Measurements from ENCODE around the gene C13orf46.

Gene C13orf46

DNA sequence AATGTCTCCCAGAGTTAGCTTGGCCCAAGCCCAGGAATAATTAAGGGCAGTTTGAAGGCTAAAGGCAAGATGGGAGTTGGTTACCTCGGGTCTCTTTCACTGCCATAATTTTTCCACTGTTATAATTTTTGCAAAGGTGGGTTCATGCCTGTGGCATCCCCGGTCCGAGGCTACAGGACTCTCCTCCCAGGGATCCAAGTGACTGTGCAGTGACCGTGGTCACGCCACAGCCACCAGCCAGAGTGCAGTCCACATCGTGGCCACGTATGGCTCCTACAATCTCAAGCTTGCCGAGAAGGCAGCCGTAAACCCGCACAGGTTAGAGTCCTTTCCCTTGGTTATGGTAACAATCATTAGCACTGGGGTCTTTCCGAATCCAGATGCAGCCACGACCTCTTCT lies 36.8 kb downstream of the C13orf46 start:
- DNase-seq, result no peak

DNA sequence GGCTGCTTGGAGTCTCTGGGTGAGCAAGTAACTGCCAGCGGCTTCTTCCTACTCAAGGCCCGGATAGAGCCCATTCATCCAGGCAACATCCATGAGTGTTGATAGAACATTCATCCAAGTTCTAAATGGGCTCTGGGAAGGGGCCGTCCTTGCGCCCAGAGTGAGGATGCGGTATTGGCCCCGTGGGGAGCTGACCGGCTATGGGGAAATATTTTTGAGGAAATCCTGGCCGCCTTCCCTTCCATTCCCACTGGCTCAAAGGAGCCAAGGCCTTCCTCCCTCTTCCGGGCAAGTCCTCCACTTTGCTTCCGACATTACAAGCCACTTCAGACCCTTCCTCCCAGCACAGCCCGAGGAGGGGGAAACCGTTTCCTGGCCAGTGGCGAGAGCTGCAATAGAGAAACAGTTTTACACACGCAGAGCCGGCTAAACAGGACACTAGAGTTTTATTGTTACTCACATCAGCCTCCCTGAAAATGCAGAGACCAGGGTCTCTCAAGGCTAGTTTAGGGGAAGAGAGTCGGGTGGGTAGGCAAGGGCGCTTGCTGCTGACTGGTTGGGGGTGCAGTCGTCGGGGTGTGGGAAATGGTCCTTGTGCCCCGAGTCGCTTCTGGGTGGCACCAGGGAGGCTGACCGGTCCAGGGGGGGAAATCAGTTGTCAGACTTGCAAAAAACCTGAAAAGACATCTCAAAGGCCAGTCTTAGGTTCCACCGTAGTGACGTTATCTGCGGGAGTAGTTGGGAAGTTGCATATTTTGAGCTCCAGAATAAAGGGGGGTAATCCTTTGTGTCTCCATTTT lies 37.5 kb downstream of the C13orf46 start:
- DNase-seq, result no peak

DNA sequence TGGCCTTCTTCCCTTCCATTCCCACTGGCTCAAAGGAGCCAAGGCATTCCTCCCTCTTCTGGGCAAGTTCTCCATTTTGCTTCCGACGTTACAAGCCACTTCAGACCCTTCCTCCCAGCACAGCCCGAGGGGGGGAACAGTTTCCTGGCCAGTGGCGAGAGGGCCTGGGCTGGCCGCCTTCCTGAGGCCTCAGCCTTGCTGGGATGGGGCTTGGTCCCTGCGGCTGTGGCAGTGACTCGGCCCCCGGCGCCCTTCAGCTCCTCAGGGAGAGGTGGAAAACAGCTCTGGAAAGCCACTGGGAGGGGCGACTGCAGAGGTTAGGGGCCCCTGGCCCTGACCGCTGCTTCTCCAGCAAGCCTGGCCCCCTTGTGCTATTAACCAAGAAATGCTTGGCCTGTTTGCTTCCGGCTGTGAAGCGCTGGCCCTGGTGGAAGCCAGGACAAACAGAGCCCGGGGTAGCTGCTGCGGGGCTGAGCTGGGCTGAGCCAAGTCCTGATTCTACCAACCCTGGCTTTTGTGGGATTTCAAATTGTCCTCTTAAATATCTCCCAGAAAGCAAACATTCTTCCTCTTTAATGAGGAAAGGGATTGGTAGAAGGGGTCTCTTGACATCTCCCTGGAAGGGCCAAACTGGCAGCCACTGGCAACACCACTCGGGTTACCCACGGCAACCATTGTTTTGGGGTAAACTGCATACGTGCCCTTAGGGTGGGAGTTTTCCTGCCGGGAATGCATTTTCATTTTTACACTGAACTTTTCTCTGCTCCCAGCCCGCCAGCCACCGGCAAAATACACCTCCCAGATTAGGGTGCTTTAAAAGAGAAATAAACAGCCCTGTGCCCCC lies 38.7 kb downstream of the C13orf46 start:
- DNase-seq, result no peak

DNA sequence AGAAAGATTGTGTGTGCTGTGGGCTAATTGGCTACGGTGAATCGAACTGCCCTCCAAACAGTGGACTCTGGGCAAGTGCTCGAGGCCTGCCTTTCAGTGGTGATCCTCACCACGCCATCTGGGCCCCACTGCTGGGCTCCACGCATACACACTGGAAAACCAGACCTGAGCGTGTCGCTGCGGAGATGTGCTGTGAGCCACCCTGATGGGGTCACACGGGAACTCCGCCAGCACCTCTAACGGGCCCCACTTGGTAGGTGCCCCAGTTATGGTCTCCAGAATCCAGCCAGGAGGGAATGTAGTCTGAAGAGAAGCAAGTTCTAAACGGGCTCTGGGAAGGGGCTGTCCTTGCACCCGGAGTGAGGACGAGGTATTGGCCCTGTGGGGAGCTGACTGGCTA lies 39.3 kb downstream of the C13orf46 start:
- no peak for DNase-seq

DNA sequence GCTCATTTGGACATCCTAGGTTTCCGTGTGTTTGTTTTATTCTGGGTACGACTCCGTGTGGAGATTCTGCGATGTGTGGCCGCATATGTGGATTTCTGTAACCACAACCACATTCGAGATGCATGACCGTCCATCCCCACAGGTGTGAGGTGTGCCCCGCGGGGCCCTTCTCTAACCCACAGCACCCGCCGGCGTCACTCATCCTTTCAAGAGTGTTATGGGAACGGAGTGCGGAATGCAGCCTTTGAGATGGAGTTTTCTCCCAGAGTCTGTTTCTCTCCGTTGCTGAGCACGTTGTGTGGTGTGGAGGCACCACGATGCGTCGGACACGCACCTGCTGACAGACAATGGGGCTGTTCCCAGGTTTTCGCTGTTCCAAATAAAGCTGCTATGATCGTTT lies 40.0 kb downstream of the C13orf46 start:
- DNase-seq, result no peak

DNA sequence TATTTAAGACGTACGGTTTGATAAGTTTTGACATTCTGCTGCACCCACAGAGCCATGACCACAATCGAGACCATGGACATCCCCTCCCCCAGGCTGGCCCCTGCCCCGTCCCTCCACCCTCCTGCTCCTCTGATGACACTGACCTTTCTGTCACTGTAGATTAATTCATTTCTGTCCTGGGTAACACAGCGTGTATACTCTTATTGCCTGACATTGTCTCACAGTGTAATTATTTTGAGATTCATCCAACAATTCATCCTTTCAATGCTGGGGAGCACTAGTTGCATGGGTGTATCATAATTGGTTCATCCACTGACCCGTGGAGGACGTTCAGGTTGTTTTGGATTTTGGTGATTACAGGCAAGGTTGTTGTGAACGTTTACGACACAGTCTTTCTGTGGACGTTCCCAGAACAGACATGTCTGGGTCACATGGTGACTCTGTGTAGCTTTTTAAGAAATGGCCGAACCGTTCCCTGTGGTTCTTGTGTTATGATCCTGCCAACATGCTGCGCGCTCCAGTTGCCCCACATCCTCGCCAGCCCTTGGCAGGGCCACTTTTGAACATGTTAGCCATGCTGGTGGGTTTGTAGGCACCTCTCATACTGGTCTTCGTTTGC lies 41.9 kb downstream of the C13orf46 start:
- no peak for DNase-seq

DNA sequence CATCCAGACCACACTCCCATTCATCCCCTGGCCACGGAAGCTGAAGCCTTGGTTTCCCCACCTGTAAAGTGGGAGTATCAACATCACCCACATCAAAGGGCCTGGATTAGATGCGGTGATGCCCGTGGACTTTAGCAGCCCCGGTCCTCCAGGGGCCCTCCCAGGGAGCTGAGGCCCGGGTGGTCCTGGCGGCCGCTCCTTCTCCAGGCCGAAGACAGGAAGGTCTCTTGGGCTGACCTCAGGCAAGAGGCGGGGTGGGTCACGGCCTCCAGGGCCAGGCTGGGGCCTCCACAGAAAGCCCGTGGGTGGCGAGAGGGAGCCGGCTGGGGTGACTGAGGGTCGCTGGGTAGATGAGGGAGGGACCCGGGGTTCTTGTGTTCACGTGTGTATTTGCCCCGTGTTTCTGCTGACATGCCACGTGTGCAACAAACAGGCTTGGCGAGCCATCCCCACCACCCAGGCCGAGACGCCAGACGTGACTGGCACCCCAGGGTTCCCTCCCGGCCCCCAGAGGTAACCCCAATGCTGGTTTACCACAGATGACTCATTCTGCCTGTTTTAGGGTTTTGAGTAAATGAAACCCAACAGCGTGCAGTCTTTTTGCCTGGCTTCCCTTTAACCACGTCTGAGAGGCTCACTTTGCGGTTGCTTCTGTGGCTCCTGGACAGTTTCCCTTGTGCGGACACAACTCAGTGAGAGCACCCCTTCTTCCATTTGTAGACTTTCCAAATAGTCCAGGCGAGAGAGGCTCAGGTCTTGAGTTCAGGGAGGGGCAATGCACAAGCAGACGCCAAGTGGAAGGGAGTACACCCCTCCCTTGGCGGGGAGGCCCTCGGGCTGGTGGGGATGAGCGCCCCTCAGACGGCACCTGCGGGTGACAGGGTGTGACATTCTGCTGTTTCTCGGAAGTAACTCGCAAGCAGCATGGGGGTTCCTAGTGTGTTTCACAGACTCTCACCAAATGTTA lies 42.9 kb downstream of the C13orf46 start:
- no peak for DNase-seq

DNA sequence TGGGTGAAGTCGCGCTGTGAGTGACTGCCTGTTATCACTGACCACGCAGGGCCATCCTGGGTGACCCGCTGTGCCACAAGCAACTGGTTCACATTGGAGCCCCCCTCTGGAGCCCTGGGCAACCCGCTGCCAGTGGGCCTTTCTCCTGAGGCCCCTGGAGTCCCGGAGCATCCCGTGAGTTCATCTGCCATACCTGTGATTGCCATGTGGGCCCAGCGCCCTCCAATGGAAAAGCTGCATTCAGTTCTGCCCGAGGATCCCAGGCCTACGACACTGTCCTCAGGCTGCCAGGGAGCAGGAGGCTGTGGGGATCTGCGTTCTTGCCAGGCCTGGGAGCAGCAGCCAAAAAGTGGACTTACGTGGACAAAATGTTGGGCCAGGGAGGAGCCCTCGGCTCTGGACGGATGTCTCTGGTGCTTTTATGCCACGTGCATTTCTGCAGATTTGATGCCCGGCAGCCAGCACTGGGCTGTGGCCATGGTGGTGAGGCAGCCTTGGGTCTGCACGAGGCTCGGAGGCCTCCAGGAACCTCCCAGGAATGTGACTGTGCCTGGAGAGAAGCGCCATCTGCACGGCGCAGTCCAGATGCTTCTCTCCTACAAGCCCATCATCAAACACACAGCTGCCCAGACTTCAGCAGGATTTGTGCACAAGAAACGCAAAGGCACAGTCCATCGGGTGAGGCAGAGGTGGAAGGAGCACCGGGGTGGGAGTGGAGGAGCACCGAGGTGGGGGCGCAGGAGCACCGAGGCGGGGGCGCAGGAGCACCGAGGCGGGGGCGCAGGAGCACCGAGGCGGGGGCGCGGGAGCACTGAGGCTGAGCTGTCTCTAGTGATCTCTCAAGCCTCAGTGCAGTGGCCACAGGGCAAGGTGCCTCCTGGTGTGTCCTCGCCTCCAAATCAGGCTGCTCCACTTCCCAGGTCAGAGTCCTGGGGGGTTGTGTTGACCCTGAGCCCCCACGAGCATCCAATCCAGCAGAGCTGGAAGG lies 44.0 kb downstream of the C13orf46 start:
- DNase-seq, result no peak

DNA sequence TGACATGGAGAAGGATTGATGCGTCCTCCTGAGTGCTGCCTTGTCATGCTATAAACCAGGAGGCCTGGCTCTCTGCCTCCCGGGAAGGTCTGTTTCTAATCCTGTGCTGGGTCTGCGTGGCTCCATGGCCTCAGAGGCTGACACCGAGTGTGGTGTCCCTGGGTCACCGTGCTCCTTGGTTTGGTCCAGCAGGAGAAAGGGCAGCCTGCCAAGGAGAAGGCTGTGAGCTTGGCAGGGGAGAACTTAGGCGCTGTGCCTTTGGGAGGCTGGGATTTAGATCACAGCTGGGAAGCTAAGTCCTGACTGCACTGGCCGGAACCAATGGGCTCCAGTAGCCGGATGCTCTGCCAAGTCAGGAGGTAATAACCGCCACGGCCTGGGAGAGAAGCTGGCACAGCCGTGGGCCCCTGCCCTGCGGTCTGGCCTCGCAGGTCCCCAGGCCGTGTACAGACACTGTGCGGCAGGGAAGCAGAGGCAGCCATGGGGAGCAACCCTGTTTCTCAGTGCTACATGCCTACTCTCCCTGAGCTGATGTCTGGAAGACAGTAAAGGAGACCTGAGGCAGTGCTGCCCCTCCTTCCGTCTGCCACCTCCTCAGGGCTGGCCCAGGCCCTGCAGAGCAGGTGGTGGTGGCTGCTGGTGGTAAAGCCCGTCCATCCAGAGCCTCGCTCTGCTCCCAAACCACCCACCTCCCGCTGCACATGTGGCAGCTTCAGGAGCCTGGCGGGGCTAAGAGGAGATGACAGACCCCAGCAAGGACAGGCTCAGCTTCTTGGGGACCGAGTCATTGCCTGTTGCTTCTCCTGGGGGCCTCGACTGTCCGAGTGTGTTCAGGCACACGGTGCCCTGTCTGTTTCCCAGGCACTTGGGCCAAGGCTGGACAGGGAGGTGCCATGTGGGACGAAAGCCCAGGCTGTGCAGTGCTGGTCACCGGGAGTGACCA lies 44.9 kb downstream of the C13orf46 start:
- no peak for DNase-seq

DNA sequence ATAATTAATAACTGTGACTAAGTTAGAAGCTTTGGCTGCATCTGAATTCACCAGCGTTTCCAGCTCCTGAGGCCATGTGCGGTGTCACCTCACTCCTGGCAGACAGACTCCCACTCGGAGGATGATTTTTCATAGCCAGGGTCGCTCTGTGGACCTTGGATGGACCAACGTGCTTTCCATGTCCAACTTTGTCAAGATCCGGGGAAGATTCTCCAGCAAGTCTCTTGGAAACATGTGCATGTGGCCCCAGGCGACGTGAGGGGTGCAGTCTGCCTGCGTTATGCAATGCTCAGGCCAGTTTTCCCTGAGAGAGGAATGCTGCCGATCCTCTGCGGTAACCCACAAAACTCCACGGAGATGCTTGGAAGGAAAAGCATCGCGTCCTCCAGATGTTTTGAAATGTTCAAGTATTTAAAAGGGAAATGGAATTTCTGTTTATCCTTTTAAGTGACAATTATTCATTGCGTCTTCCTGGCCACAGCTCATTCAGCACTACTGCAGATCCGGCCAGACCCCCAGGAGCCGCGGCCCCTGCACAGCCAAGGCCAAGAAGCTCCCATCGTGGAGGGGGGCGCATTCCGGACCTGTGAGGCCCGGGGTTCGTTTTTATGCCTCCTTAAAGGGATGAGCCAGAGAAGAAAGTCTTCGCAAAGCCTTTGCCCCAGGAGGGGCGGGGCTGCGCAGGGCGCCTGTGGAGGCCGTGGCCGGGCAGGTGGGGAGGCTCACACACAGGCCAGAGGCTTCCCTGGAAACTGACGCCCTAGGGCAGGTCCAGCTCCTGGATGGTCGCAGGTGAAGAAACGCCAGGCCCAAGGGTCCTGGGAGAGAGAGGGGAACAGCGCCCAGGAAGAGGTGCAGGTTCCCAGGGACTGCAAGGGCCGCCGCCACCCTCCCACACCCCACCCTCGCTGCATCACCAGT lies 46.0 kb downstream of the C13orf46 start:
- DNase-seq, result no peak

DNA sequence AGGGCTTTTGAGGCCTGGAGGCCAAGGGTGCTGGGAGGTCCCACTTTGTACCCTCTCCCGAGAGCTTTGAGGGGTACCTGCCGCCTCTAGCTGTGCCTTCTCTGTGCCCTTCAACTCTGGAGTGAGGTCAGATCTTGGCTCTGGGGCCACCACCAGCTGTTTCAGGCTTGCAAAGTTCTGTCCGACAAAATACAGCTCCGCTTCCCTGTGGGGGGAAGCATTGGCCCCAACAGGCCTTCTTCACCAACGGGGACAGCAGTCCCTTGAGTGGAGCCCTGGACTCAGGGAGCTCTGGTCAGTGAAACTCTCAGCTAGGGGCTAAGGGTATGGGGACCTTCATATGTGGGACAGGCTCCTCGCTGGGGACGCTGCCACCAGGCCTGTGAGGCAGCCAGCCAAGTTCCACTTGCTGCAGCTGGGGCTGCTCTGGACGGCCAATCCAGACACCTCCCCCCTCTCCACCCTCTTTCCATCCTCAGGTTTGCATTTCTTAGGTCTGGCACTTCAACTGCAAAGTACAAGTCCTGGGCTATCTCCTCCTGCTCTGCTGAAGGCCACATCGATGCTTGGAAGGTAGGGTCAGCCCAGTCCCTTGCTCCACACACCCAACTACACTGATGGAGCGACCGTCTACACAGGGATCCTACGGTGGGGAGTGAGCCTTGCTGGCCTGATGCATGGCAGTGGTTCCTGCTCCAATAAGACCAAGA lies 46.8 kb downstream of the C13orf46 start:
- no peak for DNase-seq

DNA sequence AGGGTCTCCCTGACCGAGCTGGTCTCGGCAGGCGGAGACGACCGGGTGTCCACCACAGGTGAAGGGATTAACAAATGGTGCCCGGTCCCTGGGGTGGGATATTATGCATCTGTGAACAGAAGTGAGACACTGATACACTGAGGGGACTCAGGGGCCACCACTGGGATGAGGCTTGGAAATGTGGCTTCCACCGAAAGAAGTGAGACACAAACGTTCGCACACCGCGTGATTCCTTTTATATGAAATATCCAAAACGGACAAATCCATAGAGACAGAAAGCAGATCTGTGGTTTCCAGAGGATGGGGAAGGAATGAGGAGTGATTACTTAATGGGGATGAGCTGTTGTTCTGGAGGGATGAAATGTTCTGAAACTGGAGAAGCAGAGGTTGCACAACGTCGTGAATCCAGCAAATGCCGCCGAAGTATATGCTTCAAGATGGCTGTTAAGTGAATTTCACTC lies 47.5 kb downstream of the C13orf46 start:
- DNase-seq, result no peak

DNA sequence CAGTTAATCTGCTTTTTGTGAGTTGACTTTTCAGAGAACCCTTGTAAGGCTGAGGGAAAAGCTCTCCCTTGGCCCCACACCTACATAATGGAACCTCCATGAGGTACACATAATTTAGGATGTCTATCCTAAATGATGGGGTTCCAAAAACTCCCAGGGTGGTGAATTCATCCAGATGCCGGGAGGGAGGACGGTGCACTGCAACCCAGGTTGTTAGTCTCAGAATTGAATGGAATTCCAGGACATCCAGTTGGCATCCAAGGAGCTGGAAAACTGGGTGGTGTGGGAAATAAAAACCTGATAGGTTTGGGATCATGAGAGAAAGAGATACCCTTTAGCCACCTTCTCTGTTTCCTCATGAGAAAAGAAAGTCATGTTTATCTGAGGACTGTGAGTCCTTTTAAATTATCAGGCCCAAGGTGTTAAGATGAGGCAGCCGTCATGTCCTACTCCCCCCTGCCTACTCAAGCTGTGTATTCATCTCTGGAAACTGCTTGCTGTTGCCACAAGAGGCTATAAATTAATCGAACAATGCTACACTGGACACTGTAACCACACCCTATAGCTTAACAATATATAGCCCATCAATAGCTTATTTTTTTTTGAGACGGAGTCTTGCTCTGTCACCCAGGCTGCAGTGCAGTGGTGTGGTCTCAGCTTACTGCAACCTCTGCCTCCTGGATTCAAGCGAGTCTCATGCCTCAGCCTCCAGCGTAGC lies 49.5 kb downstream of the C13orf46 start:
- no peak for DNase-seq

DNA sequence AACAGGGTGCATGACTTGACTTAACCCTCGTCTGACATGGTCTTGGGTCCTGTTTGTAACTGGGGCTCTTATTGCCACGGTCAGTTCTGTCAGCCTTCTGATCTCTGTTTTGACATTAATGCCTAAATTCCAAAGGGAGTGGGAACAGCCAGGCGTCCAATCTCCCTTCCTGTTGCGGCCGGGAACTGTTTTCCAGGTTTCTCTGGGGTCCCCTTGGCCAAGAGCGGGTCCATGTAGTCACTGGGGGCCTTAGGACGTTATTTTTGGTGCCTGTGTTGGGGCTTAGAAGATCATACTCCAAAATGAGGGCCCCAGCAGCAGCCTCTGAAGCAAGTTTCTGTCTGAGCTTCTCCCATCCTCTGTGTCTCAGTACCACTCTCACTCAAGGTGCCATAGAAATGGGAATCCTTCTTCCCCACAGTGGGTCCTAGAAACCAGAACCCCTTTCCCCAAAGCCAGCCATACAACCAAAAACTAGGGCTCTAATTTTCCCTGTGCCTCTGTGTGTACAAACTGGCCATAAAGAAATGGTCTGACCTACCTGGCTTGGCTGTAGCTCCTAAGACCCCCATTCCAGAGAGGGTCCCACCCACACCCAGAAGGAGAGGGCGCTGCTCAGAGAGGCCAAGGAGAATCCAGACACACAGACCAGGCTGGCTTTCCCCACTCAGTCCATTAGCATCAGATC lies 50.4 kb downstream of the C13orf46 start:
- no peak for DNase-seq

DNA sequence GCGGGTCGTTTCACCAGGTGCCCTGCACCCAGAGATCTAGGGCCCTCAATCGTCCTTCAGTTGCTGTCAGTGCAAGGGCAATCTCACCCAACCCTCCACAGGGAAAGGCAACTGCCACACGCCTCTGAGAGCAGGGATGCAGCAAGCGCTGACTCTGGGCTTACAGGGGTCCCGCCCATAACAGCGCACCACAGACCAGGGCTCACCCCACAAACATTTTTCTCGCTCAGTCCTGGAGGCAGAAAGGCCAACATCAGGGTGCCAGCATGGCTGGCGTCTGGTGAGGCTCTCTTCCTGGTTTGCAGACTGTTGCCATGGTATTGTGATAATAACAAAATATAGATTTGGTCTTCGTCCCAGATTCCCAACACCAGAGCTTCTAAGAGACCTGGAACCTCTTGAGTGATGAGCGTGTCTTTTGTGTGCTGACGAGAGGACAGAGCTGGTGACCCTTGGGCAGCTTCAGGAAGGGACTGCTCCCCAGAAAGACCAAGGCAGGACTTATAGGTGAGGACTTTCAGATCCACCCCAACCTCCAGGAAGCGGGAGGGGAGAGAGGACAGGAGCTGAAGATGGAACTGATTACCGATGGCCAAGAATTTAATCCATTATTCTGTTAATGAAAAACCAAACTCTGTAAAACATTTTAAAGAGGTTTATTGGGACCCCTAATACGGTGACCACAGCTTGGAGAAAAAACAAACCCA lies 51.3 kb downstream of the C13orf46 start:
- no peak for DNase-seq

DNA sequence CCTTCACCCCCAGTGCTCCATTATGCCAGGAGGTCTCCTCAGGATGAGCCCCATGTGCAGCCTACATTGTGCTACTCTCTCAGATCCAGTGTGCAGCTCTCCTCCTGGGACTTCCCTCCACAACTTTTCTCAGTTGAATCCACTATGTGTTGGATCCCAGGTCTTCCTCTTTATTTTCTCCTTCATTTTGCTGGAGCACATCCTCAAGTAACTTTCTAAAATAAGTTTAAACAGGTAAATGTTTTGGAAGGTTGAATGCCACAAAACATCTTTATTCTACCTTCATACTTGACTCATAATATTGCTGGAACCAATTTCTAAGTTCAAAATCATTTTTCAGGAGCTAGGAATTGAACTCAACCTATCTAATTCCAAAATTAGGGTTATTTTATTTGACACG lies 52.1 kb downstream of the C13orf46 start:
- DNase-seq, result no peak
